Kidney (tissue), 14 donors: ENCODE measurements around the gene ACOXL. TPM values are rescaled to one million over a fixed set of nuclear protein-coding genes. Genes with fewer than 3 reads are reported as not detected.

Experiments used
- DNase-seq, 5 donors: peaks; one replicate each; pipeline ENCODE4 v3.0.0-alpha.2; 2013 to 2020
- FAIRE-seq: peaks from 2 replicates; lab custom pipeline; 2012; peaks lifted over from hg19 to GRCh38; lab: Jason Lieb, UNC
- H3K27ac ChIP-seq, 2 donors: one replicate each; pipeline ENCODE4 v1.7.0; 2013; ENCODE audit warnings: low read depth in 2 of 2, low read length in 2 of 2, inconsistent platforms in 1 of 2
- H3K27me3 ChIP-seq: one replicate; pipeline ENCODE4 v1.7.1; 2013; ENCODE audit warnings: low read length, inconsistent platforms; ENCODE audit not compliant: control insufficient read depth, insufficient read depth
- H3K36me3 ChIP-seq, 3 donors: one replicate each; pipeline versions ENCODE4 v1.7.0 to v1.7.1; 2013; ENCODE audit warnings: low read length in 3 of 3, control low read depth in 1 of 3, inconsistent platforms in 1 of 3; ENCODE audit not compliant: insufficient read depth in 3 of 3, control insufficient read depth in 2 of 3
- H3K4me1 ChIP-seq, 3 donors: one replicate each; pipeline versions ENCODE4 v1.7.0 to v1.7.1; 2013; ENCODE audit warnings: low read length in 3 of 3, inconsistent platforms in 1 of 3, low read depth in 1 of 3; ENCODE audit not compliant: control insufficient read depth in 2 of 3, insufficient read depth in 2 of 3
- H3K4me3 ChIP-seq, 3 donors: one replicate each; pipeline versions ENCODE4 v1.7.0 to v1.8.1; 2013; ENCODE audit warnings: low read length in 3 of 3, control low read depth in 1 of 3, inconsistent platforms in 1 of 3
- H3K9ac ChIP-seq, 3 donors: one replicate each; pipeline versions ENCODE4 v1.7.0 to v1.7.1; 2013; ENCODE audit warnings: low read length in 3 of 3, control low read depth in 1 of 3, inconsistent platforms in 1 of 3
- H3K9me3 ChIP-seq, 3 donors: one replicate each; pipeline versions ENCODE4 v1.7.0 to v1.7.1; 2013; ENCODE audit warnings: low read length in 3 of 3, control low read depth in 1 of 3, inconsistent platforms in 1 of 3; ENCODE audit not compliant: control insufficient read depth in 2 of 3, insufficient read depth in 1 of 3
- CTCF ChIP-seq: IDR thresholded peaks from 3 replicates; pipeline ENCODE4 v1.5.1; 2012; ENCODE audit warnings: mild to moderate bottlenecking, moderate library complexity, borderline replicate concordance; ENCODE audit not compliant: insufficient read depth; ENCODE audit errors: extremely low read depth
- intact Hi-C: fragments of 100-400 bp; cut with DNase I; formaldehyde crosslinking; loops from one replicate; pipeline ENCODE4 v1.11.1; 2022
- polyA plus RNA-seq: library from polyadenylated mRNA; stranded (reverse); fragments of 350-450 nt; fragmentation: Illumina TruSeq; extraction: RNeasy Lipid Tissue Mini Kit (QIAGEN cat#74804); gene quantifications from one replicate; pipeline ENCODE4 v1.2.3, GENCODE V29; 2014; ENCODE audit warnings: low read depth, low replicate concordance; ENCODE audit not compliant: insufficient read depth
- total RNA-seq: library from RNA; stranded (reverse); fragmentation: NEBNext Ultra II Directional; extraction: Animal tissue kit (Norgen Biotek cat#: 25700); gene quantifications from one replicate; pipeline ENCODE4 v1.2.1, GENCODE V29; 2021
- donor health status: control.
- donor health status: control.
- donor health status: control.
- donor health status: control.
- donor health status: control.
- donor health status: DM: yes; HTN: yes; CAD: no.
- donor health status: Normal renal cell carcinoma (clear cell type).

Gene ACOXL
- total and polyA plus RNA-seq, 2 donors from 2014 or later = 2.0 TPM; not detected in 1

DNA sequence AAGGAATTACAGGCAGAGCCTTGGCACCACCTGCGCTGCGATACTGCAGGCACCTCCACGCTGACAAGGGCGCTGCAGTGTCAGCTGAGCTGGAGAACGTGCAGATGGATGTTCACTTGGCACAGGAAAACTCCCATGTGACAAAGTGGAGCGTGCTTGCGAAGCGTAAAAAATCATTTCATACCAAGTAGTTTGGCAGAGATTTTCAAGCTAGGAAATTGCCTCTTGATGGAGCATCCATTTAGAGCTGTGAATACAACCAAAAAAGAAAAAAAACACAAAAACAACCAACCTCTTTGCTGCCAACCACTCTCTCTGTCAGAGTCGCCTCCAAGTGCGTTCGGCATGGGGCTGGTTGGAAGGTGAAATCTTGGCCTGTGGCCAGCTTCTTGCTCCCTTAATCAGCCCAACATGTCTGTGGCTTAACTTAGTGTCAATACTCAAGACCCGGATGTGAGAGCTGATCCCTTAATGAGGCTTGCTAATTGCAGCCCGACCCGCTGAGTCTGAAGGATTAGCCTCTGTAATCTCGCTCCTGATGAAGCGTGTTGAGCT is 38.1 kb downstream of the ACOXL start:
- Histone ChIP-seq H3K27me3 (no peaks in the 10 kb centered on the region), H3K27ac (no peak overlapping the region), H3K4me3 (peak overlapping the region in 1 of 3 donors; percentile 21), H3K9ac (no peak overlapping the region), H3K36me3 (no peaks in the 10 kb centered on the region), H3K4me1 (no peaks in the 10 kb centered on the region), H3K9me3 (no peaks in the 10 kb centered on the region)
- intact Hi-C loops = no loop called here
- no peak for TF ChIP-seq CTCF
- DNase-seq (peak in 2 of 5 donors; percentile 29), FAIRE-seq (no peak)

DNA sequence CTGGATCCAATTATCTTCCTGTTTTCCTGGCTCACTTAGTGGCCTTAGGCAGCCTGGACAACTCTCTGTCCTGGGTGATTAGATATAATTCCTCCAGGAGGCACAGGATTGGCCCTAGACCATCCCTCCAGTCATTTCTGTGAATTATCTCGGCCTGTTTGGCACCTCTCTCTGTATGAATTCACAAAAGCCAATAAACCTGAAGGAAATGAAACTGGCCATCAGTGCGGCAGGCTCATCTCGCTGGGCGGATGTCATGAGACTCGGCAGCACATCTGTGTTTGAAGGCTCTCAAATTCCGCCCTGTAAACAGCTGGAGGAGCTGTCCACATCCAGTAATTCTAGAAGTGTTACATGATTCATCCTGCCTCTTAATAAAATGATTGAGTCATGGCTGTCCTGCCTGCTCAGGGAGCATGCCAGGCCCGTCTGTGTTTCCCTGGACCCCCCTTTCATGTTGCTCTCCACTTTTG is 38.6 kb downstream of the ACOXL start:
- FAIRE-seq (no peak), DNase-seq (peak in 3 of 5 donors; percentile 55 to 68 (median 66))
- H3K9me3 ChIP-seq = no peaks in the 10 kb centered on the region
- H3K36me3 ChIP-seq = no peaks in the 10 kb centered on the region
- peak overlapping the region in 1 of 3 donors; percentile 21 for H3K4me3 ChIP-seq
- intact Hi-C loops = no loop called here
- H3K9ac ChIP-seq = no peak overlapping the region
- TF ChIP-seq CTCF = no peak
- H3K27me3 ChIP-seq = no peaks in the 10 kb centered on the region
- no peaks in the 10 kb centered on the region for H3K4me1 ChIP-seq
- H3K27ac ChIP-seq = no peak overlapping the region

GRCh38 chr2:110771547-110772382 is 39.4 kb downstream of the ACOXL start:
- no peaks in the 10 kb centered on the region for H3K36me3 ChIP-seq
- H3K4me3 ChIP-seq = no peak overlapping the region
- TF ChIP-seq CTCF = no peak
- H3K27ac ChIP-seq = no peak overlapping the region
- FAIRE-seq = no peak
- no peak for DNase-seq
- H3K27me3 ChIP-seq = no peaks in the 10 kb centered on the region
- no peaks in the 10 kb centered on the region for H3K4me1 ChIP-seq
- no peak overlapping the region for H3K9ac ChIP-seq
- no peaks in the 10 kb centered on the region for H3K9me3 ChIP-seq
- intact Hi-C loops = no loop called here
